Endothelial cell of umbilical vein (primary cell): ENCODE measurements around the gene HIRA. TPM values are rescaled to one million over a fixed set of nuclear protein-coding genes. Genes with fewer than 3 reads are reported as not detected.

Experiments used
- BruUV-seq: library from RNA; stranded (reverse); fragments of 400-500 nt; replicated peaks from 2 replicates; lab custom pipeline; 2021; lab: Mats Ljungman, UMichigan
- CTCF ChIA-PET: fragments of 300-600, 350-600 bp; sonication (Branson Sonifier 250); formaldehyde crosslinking; loops from one replicate; lab custom pipeline; 2021; ENCODE audit warnings: antibody characterized with exemption, inconsistent platforms; lab: Charles Lee
- POLR2A ChIA-PET: fragments of 300-600, 350-600 bp; sonication (Branson Sonifier 250); formaldehyde crosslinking; loops from one replicate; lab custom pipeline; 2021; ENCODE audit warnings: antibody characterized with exemption, inconsistent platforms; lab: Charles Lee
- DNase-seq: peaks from one replicate; pipeline ENCODE4 v3.0.0-alpha.2; 2011; ENCODE audit warnings: low read depth, low spot score
- FAIRE-seq: peaks from 2 replicates; lab custom pipeline; 2011; peaks lifted over from hg19 to GRCh38; lab: Jason Lieb, UNC
- H2AFZ ChIP-seq: 2 replicates; pipeline ENCODE4 v1.6.0; 2012; ENCODE audit warnings: low read depth, low read length, control low read depth, inconsistent platforms
- H3K27ac ChIP-seq: 2 replicates; pipeline ENCODE4 v1.5.1; 2011; ENCODE audit warnings: low read depth, mild to moderate bottlenecking, control low read depth, low read length, moderate library complexity; ENCODE audit not compliant: insufficient read depth
- H3K27me3 ChIP-seq, 2 experiments: 2 replicates each; pipeline versions ENCODE4 v1.6.0 to v1.6.1; 2011; ENCODE audit warnings: low read length in 2 of 2, mixed read lengths in 1 of 2; ENCODE audit not compliant: control insufficient read depth in 2 of 2, insufficient read depth in 2 of 2
- H3K36me3 ChIP-seq, 2 experiments: 2 replicates in 1 of 2; 3 replicates in 1 of 2; pipeline ENCODE4 v1.5.1; 2011; ENCODE audit warnings: low read length in 2 of 2, mild to moderate bottlenecking in 1 of 2, moderate library complexity in 1 of 2; ENCODE audit not compliant: control insufficient read depth in 2 of 2, insufficient read depth in 2 of 2; ENCODE audit errors: extremely low read depth in 1 of 2
- H3K4me1 ChIP-seq: 3 replicates; pipeline ENCODE4 v1.5.1; 2011; ENCODE audit warnings: mild to moderate bottlenecking, low read length; ENCODE audit not compliant: control insufficient read depth, insufficient read depth; ENCODE audit errors: extremely low read depth
- H3K4me2 ChIP-seq: 2 replicates; pipeline ENCODE4 v1.6.1; 2011; ENCODE audit warnings: low read length, control low read depth, mixed read lengths; ENCODE audit not compliant: insufficient read depth
- H3K4me3 ChIP-seq, 3 experiments: fragments of 200-600 bp in 1 of 3; sonication (generic), shearing (Covaris generic) in 1 of 3; replicated peaks in 1 of 3; 2 replicates each; pipeline ENCODE4 v1.5.1; 2011 to 2016; ENCODE audit warnings: control low read depth in 3 of 3, low read length in 3 of 3, mild to moderate bottlenecking in 2 of 3, inconsistent platforms in 1 of 3, low read depth in 1 of 3, moderate library complexity in 1 of 3; ENCODE audit not compliant: insufficient read depth in 1 of 3
- H3K79me2 ChIP-seq: 2 replicates; pipeline ENCODE4 v1.6.0; 2012; ENCODE audit warnings: low read length, inconsistent platforms; ENCODE audit not compliant: control insufficient read depth, insufficient read depth
- H3K9ac ChIP-seq: replicated peaks from 2 replicates; pipeline ENCODE3; 2011; ENCODE audit warnings: low read length, control low read depth; ENCODE audit not compliant: insufficient read depth; ENCODE audit errors: extremely low read depth
- H3K9me1 ChIP-seq: replicated peaks from 3 replicates; pipeline ENCODE4 v1.6.0; 2011; ENCODE audit warnings: mild to moderate bottlenecking, low read length; ENCODE audit not compliant: control insufficient read depth, insufficient read depth; ENCODE audit errors: extremely low read depth
- H3K9me3 ChIP-seq: replicated peaks from 2 replicates; pipeline ENCODE4 v1.5.1; 2012; ENCODE audit warnings: low read length, inconsistent platforms; ENCODE audit not compliant: control insufficient read depth, insufficient read depth
- H4K20me1 ChIP-seq: replicated peaks from 2 replicates; pipeline ENCODE3; 2011; ENCODE audit warnings: mild to moderate bottlenecking, low read length; ENCODE audit not compliant: control insufficient read depth, insufficient read depth; ENCODE audit errors: extremely low read depth
- GATA2 ChIP-seq: IDR thresholded peaks from 2 replicates; pipeline ENCODE4 v1.7.0; 2011; ENCODE audit warnings: low read depth, mild to moderate bottlenecking, moderate library complexity, mixed read lengths, low read length; ENCODE audit not compliant: insufficient read length, insufficient read depth
- JUN ChIP-seq: IDR thresholded peaks from 2 replicates; pipeline ENCODE4 v1.6.1; 2011; ENCODE audit warnings: borderline replicate concordance, low read depth; ENCODE audit not compliant: insufficient read length, insufficient read depth
- MYC ChIP-seq: IDR thresholded peaks from one replicate; pipeline ENCODE4 v1.6.1; 2011; ENCODE audit warnings: mild to moderate bottlenecking, low read depth, low read length
- POLR2A ChIP-seq: IDR thresholded peaks from 2 replicates; pipeline ENCODE4 v1.6.1; 2012; ENCODE audit warnings: low read depth, mild to moderate bottlenecking, control low read depth, low read length
- POLR2AphosphoS5 ChIP-seq: IDR thresholded peaks from 2 replicates; pipeline ENCODE4 v1.6.1; 2012; ENCODE audit warnings: low read depth, mild to moderate bottlenecking, control low read depth, low read length, moderate library complexity; ENCODE audit not compliant: insufficient read depth
- dilution Hi-C: fragments of 300-500 bp; cut with MboI; formaldehyde crosslinking; loops from one replicate; pipeline ENCODE4 v1.15.0; 2019; ENCODE audit warnings: low sequenced_read_pairs; ENCODE audit not compliant: extremely low pct_ligation_motif_present
- intact Hi-C: fragments of 100-400 bp; cut with micrococcal nuclease; formaldehyde crosslinking; loops from one replicate; pipeline ENCODE4 v1.10.0; 2022
- polyA plus RNA-seq, 4 experiments: library from polyadenylated mRNA; depleted of rRNA in 3 of 4; stranded (reverse) in 3 of 4; unstranded in 1 of 4; fragments of >200 nt; gene quantifications; 2 replicates each; pipeline versions ENCODE4 v1.2.1 to v1.2.3, GENCODE V29; 2011 to 2012; ENCODE audit warnings: missing spikeins in 1 of 4
- total RNA-seq: library from RNA; stranded (reverse); gene quantifications from 2 replicates; pipeline ENCODE4 v1.2.3, GENCODE V29; 2021
- TF ChIP-seq, protein P1 (sequence below), 2 donors: IDR thresholded peaks; 1 replicate in 1 of 2; 2 replicates in 1 of 2; pipeline ENCODE4 v1.5.1; 2011; ENCODE audit warnings: low read length in 2 of 2, mild to moderate bottlenecking in 2 of 2, moderate library complexity in 2 of 2, control low read depth in 1 of 2, inconsistent platforms in 1 of 2, low read depth in 1 of 2; ENCODE audit not compliant: insufficient read depth in 1 of 2; ENCODE audit errors: extremely low read depth in 1 of 2

The HIRA gene
- total and polyA plus RNA-seq, 2 donors (not counting 3 experiments of a cell fraction or from before 2014, with no cell fraction given), result 17.3 to 27.7 TPM

DNA sequence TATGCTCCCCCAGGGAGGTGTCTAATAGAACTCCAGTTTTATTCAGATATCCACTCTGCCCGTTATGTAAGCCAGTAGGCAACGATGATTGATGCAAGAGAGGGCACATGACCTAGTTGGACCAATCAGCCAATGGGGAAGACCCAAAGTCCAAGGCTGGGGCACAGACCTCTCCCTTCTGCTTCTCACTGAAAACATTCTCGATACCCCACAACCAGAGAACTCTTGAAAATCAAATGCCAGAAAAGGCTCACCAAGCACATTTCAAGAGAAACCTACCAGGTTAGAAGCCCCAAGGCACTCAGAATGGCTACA lies 7.4 kb downstream of the HIRA start:
- POLR2A ChIA-PET, result no interaction called here
- Histone ChIP-seq H3K4me2 (no peak overlapping the region), H3K9me3 (no peaks in the 10 kb centered on the region), H3K27me3 (no peaks in the 10 kb centered on the region), H3K27ac (no peak overlapping the region), H3K9me1 (no peaks in the 10 kb centered on the region), H3K79me2 (peaks cover 96% of the 10 kb centered on the region), H3K4me1 (peaks cover 8% of the 10 kb centered on the region), H2AFZ (no peak overlapping the region), H3K36me3 (no peaks in the 10 kb centered on the region), H4K20me1 (no peaks in the 10 kb centered on the region), H3K9ac (no peak overlapping the region), H3K4me3 (no peak overlapping the region)
- BruUV-seq, result no TSS peak
- intact Hi-C loops (no loop called here), dilution Hi-C loops (no loop called here)
- CTCF ChIA-PET, result no interaction called here
- FAIRE-seq (no peak), DNase-seq (no peak)
- TF ChIP-seq GATA2 (no peak), JUN (no peak), MYC (no peak), POLR2AphosphoS5 (no peak), POLR2A (no peak)
- TF ChIP-seq, protein P1, sequence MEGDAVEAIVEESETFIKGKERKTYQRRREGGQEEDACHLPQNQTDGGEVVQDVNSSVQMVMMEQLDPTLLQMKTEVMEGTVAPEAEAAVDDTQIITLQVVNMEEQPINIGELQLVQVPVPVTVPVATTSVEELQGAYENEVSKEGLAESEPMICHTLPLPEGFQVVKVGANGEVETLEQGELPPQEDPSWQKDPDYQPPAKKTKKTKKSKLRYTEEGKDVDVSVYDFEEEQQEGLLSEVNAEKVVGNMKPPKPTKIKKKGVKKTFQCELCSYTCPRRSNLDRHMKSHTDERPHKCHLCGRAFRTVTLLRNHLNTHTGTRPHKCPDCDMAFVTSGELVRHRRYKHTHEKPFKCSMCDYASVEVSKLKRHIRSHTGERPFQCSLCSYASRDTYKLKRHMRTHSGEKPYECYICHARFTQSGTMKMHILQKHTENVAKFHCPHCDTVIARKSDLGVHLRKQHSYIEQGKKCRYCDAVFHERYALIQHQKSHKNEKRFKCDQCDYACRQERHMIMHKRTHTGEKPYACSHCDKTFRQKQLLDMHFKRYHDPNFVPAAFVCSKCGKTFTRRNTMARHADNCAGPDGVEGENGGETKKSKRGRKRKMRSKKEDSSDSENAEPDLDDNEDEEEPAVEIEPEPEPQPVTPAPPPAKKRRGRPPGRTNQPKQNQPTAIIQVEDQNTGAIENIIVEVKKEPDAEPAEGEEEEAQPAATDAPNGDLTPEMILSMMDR (IDR thresholded peaks at IDR 0.05; ENCODE audit: extremely low read depth in 1 of 2, insufficient read depth in 1 of 2, low read depth in 1 of 2, low read length in 2 of 2), result no peak
